ENCODE measurements around the gene CDK5RAP3.

- no peak for TF ChIP-seq GATA3 (IDR thresholded peaks at IDR 0.05; ENCODE audit: low read depth, low read length)
- no peak for TF ChIP-seq GATA2 (IDR thresholded peaks at IDR 0.05; ENCODE audit: low read depth, low read length)
These were observed 4.4 kb downstream of the CDK5RAP3 start for GRCh38 chr17:47975189-47975822.
